Activated T-cell treated with anti-CD3 and anti-CD28 coated beads for 24 hours (primary cell): ENCODE measurements around the gene GPN2.

ENCODE experiments used
- DNase-seq: peaks from one replicate; pipeline ENCODE4 v3.0.0-alpha.2; 2020; ENCODE audit warnings: low read depth

The GPN2 gene

DNA sequence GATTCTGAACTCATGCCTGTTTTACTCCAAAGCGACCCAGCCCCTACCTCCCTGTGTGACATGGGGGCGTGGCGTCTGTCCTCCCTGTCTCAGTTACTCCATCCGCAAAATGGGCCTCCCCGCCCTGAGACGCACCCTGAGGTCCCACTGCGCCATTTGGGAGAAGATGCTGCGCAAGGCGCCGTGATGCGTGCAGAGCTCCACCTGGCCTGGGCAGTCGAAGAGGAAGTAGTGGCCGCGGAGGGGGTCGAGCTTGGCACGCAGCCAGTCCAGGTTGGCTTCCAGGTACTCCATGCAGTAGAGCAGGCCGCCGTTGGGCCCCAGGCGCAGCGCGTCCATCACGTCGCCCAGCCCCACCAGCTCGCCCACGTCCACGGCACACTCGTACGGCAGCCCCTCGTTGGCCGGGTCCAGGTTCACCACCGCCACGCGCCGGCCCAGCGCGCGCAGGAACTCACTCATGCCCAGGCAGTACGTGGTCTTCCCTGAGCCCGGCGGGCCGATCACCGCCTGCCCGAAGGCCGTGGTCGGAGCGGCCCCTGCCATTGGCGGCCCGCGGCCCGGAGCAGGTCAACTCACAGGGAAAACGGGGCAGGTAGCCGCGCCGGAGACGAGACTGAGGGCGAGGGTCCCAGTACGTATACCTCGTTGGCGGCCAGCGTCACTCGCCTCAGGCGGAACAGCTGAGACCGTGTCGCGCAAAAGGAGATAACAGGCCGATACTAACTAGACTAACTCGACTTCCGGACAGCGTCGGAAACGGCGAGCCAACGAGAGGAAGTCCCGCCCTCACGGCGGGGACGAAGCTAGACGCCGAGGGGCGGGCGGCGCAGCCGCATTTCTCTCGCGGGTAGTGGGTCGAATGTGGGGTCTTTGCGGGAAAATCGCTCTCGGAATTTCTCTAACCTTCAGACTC is at the start of gene GPN2:
Gene GPN2, minus strand, starts transcription at position 733 of the 916 bp plus-strand sequence. Its CDS starts 187 bp downstream, at position 546.
- DNase-seq, result peak; percentile 71

DNA sequence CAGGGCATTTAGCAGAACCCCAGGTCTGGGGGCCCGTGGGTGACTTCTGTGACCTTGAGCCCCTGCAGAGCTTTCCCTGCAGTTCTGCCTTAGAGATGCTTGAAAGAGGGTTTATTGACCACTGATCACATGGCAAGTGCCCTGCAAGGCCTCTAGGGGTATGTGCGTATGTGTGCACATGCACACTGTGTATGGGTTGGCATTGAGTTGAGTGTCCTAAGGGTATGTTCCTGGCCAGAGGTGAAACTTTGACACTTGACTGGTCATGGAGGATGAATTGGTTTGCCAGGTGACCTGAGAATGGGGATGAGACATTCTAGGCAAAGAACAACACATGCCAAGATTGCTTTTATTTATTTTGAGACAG is 48.6 kb upstream of the GPN2 start:
- no peak for DNase-seq

DNA sequence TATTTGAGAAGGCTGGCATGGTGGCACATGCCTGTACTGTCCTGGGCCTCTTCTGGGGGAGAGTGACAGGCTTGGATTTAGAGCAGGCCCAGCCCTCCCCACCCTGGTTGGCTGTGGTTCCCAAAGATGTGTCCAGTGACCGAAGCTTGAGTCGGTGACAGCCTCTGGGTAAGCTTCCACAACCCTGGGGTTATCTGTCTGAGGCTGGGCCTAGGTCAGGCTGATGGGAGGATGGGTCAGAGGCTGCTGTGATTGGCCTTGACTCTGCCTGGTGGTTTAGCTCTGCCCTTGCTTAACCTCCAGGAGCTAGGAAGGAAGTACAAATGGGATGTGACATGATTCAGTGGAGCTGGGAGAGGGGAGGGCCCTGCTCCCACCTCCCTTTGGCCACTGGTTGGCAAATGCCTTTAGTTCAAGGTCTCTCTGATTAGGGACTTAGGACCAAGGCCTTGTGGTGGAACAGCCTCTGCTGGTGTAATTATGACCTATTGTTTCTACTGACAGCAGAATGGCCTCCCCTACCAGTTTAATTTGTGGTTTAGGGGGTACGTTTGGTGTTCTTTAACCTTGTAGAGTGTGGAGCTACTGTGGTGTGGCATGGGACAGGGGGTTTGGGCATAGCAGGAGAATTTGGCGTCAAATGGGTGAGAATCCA is 48.0 kb upstream of the GPN2 start:
- DNase-seq, result no peak

DNA sequence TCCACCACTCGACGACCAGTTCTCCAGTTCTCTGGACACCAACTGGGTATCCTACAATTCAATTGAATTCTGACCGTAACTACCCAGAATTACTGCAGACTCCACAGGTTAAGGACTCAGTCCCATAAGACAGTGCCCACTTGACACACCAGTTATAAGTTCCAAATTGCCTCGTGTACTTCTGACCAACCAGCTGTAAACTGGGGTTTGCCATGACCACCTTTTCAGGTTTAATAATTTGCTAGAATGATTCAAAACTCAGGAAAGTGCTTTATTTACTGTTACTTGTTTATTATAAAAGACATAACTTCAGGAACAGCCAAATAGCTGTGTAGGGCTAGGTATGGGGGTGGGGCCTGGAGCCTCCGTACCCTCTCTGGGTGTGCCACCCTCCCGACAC is 46.7 kb upstream of the GPN2 start:
- DNase-seq, result no peak

DNA sequence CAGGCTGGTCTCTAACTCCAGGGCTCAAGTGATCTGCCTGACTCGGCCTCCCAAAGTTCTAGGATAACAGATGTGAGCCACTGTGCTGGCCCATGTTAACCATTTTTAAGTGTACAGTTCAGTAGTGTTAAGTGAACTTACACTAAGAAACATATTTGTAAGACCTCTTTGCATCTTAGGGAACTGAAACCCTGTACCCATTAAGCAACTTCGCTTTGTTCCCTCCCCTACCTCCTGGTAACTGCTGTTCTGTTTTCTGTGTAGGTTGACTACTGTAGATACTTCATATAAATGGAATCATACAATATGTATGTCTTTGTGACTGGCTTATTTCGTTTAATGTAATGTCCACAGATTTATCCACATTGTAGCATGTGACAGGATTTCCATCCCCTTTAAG is 42.4 kb upstream of the GPN2 start:
- DNase-seq, result no peak

DNA sequence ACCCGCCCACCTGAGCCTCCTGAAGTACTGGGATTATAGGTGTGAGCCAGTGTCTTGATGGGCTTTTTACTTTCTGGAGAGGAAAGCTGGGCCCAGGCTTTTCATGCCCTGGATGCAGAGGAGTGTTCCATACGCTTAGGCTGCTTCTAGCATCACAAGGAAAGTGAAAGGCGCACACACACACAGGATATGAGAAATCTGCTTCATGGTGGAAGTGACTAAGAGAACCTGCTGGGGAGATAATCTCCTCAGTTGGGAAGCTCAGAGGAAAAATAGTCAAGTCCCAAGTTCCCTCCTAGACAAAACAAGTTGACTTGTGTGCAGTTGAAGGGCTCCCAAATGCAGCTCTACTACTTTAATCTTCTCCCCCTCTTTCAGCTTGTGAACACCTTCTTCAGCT is 33.6 kb upstream of the GPN2 start:
- DNase-seq, result no peak

DNA sequence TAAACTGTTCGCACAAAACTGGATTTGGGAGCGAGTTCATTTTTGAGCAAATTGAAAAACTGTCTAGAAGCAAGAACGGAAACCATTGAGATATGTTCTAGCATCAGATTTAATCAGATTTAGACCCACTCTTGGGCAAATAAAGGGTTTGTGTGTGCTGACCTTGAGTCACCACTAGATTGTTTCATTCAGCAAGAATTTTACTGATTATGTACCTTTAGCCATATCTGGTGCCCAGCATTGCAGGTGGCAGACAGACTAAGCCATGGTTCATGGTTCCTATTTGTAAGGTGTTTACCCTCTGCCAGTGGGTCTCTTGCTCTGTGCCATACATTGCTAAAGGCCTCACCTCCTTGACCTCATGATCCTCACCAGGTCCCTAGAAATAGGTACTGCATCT is 32.8 kb upstream of the GPN2 start:
- no peak for DNase-seq

DNA sequence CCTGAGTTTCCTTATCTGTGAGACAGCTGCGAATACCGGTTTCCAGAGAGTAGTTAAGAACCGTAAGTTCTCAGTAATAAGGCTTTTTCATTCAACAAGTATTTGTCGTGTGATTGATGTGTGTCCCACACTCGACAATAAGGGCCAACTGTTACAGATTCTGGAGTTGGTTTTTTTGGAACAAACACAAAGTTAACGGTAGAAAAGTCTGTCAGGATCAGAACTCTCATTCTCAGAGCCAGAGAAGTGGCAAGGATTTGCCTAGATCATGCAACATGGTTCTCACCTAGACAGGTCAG is 32.3 kb upstream of the GPN2 start:
- DNase-seq, result no peak

DNA sequence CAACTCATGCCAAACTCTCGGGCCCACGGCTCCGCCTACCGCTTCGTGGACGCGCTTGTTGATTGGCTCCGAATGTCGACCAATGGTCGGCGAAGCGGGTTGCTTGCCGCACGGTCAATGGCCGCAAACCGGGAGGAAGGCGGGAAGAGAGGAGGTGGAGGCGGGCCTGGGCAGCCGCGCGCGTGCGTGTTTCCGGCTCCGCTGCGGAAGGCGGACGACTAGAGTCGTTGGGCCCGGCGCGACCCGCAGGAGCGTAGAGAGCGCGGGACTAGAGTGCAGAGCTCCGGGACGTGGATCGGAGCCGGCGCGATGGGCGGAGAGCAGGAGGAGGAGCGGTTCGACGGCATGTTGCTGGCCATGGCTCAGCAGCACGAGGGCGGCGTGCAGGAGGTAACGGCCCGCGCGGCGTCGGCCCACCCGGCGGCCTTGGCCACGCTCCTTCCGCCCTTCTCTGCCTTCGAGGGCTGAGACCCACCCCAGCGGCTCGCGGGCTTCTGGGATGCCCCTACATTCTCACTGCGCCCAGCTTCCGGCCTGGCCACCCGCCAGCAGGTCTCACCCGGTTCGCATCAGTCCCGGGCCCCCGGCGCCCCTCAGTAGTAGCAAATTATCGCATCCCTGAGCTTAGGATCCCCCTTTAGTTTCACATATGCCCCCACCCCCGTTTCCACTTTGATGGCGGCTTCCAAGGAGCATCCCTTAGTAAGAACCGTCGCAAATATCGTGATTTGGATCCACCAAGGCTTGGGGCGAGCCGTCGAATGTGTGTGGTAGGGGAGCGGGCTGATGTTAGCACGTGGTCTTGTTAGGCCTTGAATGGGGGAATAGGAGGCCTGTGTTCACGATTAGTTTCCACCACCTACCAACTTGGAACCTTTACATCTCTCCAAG is 31.7 kb upstream of the GPN2 start, which contains the start of gene NUDC:
Gene NUDC, plus strand, starts transcription at position 204 of the 891 bp plus-strand sequence. Its CDS starts 106 bp downstream, at position 310.
- peak; percentile 94 for DNase-seq

DNA sequence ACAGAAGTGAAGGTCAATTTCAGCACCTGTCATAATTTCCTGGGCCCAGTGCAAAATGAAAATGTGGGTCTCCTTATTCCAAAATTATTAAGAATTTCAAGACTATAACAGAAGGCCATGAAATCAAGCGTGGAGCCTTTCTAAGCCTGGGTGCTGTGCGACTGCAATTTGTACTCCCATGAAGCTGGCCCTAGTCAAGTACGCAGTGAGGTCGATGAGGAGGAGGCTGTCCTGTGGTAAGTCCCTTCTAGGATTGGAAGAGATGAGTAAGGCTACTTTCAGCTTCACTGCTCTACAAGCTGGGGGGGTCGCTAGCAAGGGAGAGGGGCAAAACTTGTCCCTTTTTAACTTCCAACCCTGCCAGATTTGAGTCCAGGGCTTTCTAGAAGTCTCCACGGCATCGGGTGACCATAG is 31.1 kb upstream of the GPN2 start:
- no peak for DNase-seq

DNA sequence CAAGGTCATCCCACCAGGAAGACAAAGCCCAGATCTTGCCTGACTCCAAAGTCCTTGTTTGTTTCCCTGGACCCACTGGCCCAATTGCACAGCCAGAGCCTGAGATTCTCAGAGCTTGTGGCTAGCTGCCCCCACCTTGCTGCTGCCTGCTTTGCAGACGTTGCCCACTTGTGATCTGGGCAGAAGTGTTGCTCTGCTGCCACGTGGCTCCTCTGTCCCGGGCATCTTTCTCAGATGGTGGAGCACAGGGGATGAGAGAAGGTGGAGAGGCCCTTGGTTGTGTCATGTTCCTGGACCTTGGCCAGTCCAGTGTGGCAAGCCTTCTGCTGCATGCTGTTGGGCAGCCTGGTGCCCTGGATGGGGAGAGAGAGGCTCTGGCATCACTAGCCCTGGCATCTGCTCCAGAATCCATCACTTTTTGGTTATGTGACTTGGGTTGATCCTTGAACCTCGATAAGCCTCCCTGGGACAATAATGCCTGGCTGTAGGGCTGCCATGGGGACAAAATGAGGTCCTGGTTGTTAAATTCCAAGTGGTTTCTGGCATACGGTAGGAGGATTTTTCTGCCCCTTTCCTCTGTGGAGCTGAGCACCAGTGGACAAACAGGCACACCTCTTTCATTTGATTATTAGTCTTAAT is 25.2 kb upstream of the GPN2 start:
- DNase-seq, result no peak

DNA sequence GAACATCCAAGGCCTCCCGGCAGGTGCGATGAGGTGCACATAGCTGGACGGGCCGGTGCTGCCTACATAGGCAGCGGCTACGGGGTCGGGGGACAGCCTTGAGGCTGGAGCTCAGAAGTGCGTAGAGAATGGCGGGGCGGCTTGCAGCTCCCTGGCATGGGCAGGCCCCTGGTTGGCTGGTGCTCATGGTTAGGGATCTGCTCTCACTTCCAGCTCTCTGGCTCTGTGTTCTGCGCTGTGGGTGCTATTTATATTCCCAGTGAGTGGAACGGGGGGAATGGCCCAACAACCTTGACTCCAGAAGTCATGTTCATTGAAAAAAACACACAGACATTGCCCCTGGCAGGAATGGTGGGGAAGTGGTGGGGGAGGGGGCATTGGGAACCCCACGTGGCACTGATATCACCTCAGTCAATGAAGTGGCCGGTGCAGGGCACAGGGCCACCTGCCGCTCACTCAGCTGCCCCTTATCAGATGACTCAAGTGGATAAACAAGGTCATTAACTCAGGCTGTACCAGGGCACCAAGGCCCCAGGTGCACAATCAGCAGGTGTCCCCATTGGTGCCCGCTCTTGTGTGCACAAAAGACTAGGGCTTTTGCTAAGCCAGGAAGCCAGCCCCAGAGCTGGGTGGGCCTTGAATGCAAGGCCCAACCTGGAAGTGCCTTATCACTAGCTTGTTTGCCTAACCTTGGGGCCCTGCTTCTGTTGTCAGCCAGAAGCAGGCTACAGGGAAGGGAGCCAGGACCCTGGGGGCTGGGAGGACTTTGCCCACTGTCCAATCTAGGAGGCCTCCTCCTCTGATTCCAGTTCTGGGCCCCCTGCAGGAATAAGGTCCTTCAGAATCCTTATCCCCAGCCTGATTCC is 23.9 kb upstream of the GPN2 start, which contains the start of gene NR0B2:
Gene NR0B2, minus strand, starts transcription at position 222 of the 866 bp plus-strand sequence. Its CDS starts 35 bp downstream, at position 187.
- no peak for DNase-seq

DNA sequence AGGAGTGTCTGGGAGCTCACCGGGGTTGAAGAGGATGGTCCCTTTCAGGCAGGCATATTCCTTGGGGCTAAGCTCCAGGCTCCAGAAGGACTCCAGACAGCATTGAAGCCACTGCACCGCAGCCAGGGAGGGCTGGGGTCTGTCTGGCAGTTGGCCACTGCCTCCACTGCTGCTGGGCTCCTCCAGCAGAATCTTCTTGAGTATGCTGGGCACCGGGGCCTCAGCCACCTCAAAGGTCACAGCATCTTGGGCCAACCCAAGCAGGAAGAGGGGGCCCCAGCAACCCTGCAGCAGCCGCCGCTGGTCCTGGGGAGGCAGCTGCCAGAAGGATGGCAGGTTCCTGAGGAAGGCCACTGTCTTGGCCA is 23.3 kb upstream of the GPN2 start:
- no peak for DNase-seq

DNA sequence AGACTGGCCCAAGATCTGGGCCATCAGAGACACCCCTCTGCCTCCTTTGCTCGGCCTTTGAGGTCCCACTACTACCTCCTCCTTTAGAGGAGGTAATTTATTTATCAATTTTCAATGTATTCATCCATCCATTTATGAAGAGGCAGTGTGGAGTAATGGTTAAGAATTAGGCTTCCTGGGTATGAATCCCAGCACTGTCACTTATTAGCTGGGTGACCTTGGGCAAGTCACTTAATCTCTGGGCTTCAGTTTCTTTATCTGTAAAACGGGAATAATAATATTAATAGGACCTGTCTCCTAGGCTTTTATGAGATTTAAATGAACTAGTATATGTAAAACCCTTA is 22.0 kb upstream of the GPN2 start:
- DNase-seq, result no peak

DNA sequence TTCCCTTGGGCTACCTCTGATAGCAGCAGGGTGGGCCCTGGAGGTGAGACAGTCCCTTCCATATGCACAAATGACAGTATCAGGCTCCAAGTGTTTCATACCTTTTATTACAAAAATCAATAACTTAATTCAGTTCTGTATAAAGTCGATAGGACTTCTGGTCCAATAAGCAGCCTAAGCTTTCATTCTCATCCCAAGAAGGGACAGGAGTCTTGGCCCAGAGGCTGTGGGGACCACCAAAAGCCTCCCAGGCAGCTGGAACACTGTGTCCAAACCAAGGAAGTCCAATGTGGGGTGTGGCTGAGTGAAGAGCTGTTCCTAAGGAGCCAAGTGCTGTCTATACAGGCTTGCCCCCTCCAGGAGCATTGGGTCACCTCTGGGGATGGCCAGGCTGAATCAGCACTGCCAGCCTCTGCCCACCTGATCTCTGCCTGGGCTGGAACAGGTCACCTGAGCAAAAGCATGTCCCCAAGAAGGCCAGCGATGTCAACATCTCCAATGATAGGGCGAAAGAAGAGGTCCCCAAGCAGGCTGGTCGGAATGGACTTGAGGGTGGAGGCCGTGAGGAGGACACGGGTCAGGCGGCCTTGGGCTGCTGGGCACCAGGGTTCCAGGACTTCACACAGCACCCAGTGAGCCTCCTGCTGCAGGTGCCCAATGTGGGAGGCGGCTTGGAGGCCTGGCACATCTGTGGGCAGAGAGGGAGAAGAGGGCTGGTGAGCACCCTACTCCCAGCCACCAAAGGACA is 21.5 kb upstream of the GPN2 start:
- DNase-seq, result no peak

DNA sequence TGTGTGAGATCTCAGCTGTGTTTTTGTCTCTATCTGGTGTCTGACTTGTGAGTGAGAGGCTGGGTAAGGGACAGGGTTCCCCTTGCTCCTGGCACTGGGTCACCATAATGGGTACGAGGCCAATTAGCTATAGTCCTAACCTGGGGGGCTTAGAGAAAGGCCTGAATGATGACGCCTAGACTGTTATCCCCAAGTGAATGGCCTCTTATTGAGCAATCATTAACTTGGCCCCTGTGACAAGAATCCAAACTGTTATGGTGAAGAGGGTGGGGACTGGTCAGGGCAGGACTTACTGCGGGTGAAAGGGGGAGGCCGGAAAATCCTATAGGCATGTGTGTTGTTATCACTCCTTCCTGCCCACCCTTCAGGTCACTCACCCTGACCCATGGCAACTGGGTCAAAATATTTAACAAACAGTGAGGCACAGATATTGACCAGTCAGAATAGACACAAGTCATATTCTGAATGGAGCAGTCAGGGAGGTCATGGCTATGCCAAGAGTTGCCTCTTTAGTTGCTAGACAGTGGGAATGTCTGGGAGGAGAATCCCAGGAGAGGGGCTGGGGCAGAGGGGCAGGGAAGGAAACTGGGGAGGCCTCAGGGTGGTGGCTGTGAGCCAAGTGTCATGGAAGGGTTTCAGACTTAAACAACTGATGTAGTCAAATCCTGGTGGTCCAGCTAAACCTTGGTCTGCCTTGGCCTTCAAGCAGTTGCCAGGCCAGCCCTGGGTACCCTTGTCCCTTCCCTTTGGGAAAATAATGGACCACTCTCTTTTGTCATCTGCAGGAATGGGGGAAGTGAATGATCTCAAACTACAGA is 20.5 kb upstream of the GPN2 start:
- no peak for DNase-seq

DNA sequence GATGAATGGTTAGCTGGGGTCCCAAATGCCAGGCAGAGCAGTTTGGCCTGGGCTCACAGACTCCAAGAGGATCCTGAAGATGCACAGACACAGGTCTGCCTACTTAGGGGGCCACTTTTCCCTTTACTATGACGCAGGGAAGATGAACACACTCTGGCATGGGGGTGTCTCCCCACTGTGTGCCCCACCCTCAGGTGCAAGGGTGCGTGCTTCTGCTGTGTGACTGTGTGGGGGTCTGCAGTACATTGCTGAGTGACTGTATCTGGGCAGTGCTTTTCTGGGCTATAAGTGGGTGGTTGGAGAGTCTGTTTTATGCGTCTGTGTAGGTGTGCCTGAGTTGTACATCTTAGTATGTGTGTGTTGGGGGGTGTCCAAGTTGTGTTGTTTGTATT is 19.9 kb upstream of the GPN2 start:
- DNase-seq, result no peak

DNA sequence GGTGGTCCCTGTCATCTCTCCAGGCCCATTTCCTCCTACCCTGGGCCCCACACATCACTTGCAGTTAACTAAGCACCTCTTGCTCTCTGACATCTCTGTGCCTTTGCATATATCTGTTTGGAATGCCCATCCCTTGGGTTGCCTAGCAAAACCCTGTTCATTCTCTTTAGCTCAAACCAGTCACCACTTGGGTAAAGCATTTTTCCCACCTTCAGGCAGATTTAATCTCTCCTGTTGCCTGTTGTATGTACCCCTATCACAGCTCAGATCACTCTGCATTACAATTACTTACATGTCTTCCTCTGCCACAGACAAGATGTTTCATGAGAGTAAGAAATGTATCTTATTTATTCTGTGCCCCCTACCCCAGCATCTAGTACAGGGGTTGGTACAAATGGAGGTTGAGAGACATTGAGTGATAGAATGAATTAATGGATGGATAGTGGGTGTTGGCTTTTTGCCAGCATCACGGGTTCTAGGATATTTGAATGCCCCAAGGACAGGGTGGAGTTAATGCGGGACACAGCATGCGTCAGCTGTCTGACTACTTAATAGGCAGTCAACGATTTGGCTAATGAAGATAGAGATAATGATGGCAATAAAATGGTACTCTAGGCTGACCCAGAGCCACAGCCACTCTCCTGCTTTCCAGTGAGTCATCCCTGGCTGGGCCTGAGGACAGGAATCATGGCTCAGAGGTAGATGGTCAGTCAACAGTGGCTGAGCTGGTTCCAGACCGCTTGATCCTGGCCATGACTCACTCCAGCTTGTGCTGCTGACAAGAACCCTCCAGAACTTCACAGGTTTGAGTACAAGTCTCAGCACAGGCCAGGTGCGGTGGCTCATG is 17.2 kb upstream of the GPN2 start:
- DNase-seq, result no peak
